Psoas muscle (tissue), 8 donors: ENCODE results near the gene LRRC36. TPM values are rescaled to one million over a fixed set of nuclear protein-coding genes. Genes with fewer than 3 reads are reported as not detected.

Experiments
- ATAC-seq, 4 donors: fragments of 200-7000 bp; cut with Tn5 transposase; one replicate each; pipeline ENCODE4 v1.9.1; 2020; ENCODE audit warnings: moderate library complexity in 3 of 4, mild to moderate bottlenecking in 2 of 4
- DNase-seq, 2 donors: peaks; one replicate each; pipeline ENCODE4 v3.0.0-alpha.2; 2020
- H3K27ac ChIP-seq: fragments of 200-600 bp; one replicate; pipeline ENCODE4 v1.8.0; 2022
- H3K27me3 ChIP-seq, 3 donors: fragments of 200-600 bp in 1 of 3; one replicate each; pipeline versions ENCODE4 v1.6.1 to v1.8.0; 2013 to 2022; ENCODE audit warnings: low read length in 2 of 3, mild to moderate bottlenecking in 2 of 3, moderate library complexity in 1 of 3; ENCODE audit not compliant: insufficient read depth in 3 of 3
- H3K36me3 ChIP-seq, 2 donors: fragments of 200-600 bp in 1 of 2; one replicate each; pipeline versions ENCODE4 v1.6.1 to v1.8.0; 2013 to 2022; ENCODE audit warnings: low read depth in 1 of 2, mild to moderate bottlenecking in 1 of 2, moderate library complexity in 1 of 2; ENCODE audit not compliant: insufficient read depth in 1 of 2
- H3K4me1 ChIP-seq: fragments of 200-600 bp; one replicate; pipeline ENCODE4 v1.8.0; 2022
- H3K4me3 ChIP-seq: fragments of 200-600 bp; one replicate; pipeline ENCODE4 v1.8.0; 2022; ENCODE audit warnings: mild to moderate bottlenecking
- H3K9me3 ChIP-seq: fragments of 200-600 bp; one replicate; pipeline ENCODE4 v1.8.0; 2022
- WGBS, 3 donors: extraction: QIAGEN DNeasy Blood & Tissue Kit; methylation state at CpG; one replicate each; pipeline versions ENCODE4 v1.1.6 to v1.1.7; 2013; 5-methylcytosine and 5-hydroxymethylcytosine counted together
- intact Hi-C, 2 donors: fragments of 100-400 bp; cut with DNase I; formaldehyde crosslinking; loops; one replicate each; pipeline versions ENCODE4 v1.11.0 to v1.14.2; 2022
- polyA plus RNA-seq, 3 donors: library from polyadenylated mRNA; stranded (reverse); fragments of 200-250 nt; gene quantifications; one replicate each; pipeline ENCODE4 v1.2.3, GENCODE V29; 2013
- total RNA-seq, 4 donors: library from RNA; stranded (reverse); fragmentation: NEBNext Ultra II Directional in 2 of 4; extraction: Animal tissue kit (Norgen Biotek cat#: 25700) in 2 of 4; gene quantifications; one replicate each; pipeline versions ENCODE4 v1.2.1 to v1.2.4, GENCODE V29; 2021 to 2023
- TF ChIP-seq, protein P1 (sequence below): fragments of 200-600 bp; IDR thresholded peaks from one replicate; pipeline ENCODE4 v1.8.0; 2022; ENCODE audit warnings: antibody characterized with exemption
- donor health status: healthy with polysubstance abuse.
- donor health status: DM: no; HTN: no; CAD: no; lungs with moderate emphysema.
- donor health status: Bipolar disorder and iron deficiency.
- donor health status: healthy.
- donor health status: DM: yes; HTN: yes; CAD: no.
- donor health status: DM: no; HTN: no; CAD: no.
- donor health status: DM: no; HTN: no; CAD: no.
- donor health status: DM: yes; HTN: yes; CAD: no.

LRRC36 gene
- total and polyA plus RNA-seq, 7 donors, result 0.06 to 0.25 (median 0.11) TPM; not detected in 4

DNA sequence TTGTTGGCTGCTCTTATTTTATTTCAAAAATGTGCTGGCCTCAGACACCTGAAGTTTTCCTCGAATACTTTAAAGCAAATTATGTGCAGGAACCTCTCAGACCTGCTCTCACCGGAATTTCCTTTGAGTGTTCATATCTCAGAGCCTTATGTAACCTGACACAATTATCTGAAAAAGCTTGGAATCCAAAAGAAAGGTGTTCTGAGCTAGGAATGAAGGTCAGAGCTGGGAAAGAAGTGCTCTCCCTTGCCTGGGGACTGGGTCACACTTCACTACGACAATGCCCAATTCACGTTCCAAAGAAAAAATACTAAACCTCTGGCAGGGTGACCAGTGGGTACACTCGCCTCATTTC lies 97.6 kb downstream of the LRRC36 start:
- no peaks in the 10 kb centered on the region for H3K4me1 ChIP-seq
- no peak overlapping the region for H3K4me3 ChIP-seq
- TF ChIP-seq, protein P1, sequence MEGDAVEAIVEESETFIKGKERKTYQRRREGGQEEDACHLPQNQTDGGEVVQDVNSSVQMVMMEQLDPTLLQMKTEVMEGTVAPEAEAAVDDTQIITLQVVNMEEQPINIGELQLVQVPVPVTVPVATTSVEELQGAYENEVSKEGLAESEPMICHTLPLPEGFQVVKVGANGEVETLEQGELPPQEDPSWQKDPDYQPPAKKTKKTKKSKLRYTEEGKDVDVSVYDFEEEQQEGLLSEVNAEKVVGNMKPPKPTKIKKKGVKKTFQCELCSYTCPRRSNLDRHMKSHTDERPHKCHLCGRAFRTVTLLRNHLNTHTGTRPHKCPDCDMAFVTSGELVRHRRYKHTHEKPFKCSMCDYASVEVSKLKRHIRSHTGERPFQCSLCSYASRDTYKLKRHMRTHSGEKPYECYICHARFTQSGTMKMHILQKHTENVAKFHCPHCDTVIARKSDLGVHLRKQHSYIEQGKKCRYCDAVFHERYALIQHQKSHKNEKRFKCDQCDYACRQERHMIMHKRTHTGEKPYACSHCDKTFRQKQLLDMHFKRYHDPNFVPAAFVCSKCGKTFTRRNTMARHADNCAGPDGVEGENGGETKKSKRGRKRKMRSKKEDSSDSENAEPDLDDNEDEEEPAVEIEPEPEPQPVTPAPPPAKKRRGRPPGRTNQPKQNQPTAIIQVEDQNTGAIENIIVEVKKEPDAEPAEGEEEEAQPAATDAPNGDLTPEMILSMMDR, result no peak
- ATAC-seq, result no peak
- no peaks in the 10 kb centered on the region for H3K36me3 ChIP-seq
- DNase-seq, result no peak
- H3K9me3 ChIP-seq, result no peaks in the 10 kb centered on the region
- WGBS, 3 donors, result 43 to 50% (median 44%) methylated on average over 5 of the region's 5 CpGs
- H3K27me3 ChIP-seq, result no peaks in the 10 kb centered on the region
- H3K27ac ChIP-seq, result no peak overlapping the region
- intact Hi-C loops, result no loop called here

DNA sequence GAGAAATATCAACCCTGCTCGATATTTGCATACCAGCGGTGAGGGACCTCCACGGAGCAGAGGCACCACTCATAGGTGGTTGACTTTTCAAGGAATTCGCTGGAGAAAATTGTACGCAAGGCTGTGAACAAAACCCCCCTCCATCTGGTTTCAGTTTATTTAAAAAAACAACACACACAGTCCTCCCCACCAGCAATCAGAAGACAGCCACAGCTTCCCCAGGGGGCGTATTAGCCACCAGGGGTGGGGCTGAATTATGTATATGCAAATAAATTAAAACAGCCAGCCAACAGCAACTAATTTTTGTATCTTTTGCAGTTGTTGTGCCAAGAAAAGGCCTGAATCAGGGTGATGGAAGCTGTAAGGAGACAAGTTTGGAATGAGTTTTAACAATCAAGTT lies 98.4 kb downstream of the LRRC36 start:
- no peaks in the 10 kb centered on the region for H3K27me3 ChIP-seq

DNA sequence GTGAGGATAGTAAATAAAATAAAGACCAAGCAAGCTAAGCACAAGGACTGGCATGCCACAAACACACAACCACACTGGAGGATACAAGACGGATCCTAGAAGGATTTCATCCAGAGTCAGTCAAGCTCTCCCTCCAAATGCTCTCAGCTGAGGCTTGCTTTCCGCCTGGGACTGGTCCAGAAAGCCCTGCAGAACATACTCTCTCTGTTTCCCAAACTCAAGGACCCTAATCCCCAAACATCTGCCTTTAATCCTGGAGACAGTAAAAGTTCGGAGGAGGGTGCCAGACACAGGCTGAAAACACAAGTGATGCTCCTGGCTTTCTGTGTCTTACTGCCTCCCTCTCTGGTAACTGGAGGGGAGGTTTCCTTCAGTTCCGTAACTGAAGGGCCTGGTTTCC lies 99.0 kb downstream of the LRRC36 start:
- TF ChIP-seq, protein P1, result no peak
- Histone ChIP-seq H3K27me3 (no peaks in the 10 kb centered on the region), H3K4me3 (no peak overlapping the region), H3K36me3 (no peaks in the 10 kb centered on the region), H3K4me1 (peaks cover 2% of the 10 kb centered on the region), H3K9me3 (no peaks in the 10 kb centered on the region), H3K27ac (no peak overlapping the region)
- intact Hi-C loops, result loop anchor here in 1 of 2 donors (5.0 kb wide), 1 partner anchor 87 kb away; no protein-coding TSS in a partner anchor
- DNase-seq (no peak), ATAC-seq (no peak)
- WGBS, 3 donors, result 65 to 73% (median 69%) methylated on average over 4 of the region's 4 CpGs

More for the DNA sequence above, 98.4 kb downstream of the LRRC36 start:
- intact Hi-C loops, result loop anchor here in 1 of 2 donors (5.0 kb wide), 1 partner anchor 87 kb away; no protein-coding TSS in a partner anchor
- Histone ChIP-seq H3K36me3 (no peaks in the 10 kb centered on the region), H3K4me1 (no peaks in the 10 kb centered on the region), H3K27ac (no peak overlapping the region), H3K4me3 (no peak overlapping the region), H3K9me3 (no peaks in the 10 kb centered on the region)
- WGBS, 3 donors, result 69 to 79% (median 72%) methylated on average over 6 of the region's 6 CpGs
- TF ChIP-seq, protein P1, result no peak
- ATAC-seq, result no peak
- no peak for DNase-seq

DNA sequence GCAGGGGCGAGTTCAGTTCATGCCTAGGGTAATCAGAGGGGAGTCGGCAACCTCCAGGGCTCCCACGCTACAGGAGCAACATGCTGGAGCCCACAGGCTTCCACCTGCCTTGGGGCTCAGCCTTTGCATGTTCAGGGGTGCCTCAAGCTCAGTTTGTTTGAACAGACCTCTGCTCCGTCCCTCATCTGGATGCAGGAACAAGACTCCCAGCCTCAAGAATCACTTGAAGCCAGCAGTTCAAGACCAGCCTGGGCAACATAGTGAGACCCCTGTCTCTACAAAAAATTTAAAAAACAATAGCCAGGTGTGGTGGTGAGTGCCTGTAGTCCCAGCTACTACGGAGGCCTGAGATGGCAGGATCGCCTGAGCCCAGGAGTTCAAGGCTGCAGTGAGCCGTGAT lies 99.4 kb downstream of the LRRC36 start:
- DNase-seq, result no peak
- Histone ChIP-seq H3K27ac (no peak overlapping the region), H3K27me3 (no peaks in the 10 kb centered on the region), H3K36me3 (no peaks in the 10 kb centered on the region), H3K4me3 (no peak overlapping the region), H3K9me3 (no peaks in the 10 kb centered on the region), H3K4me1 (peaks cover 4% of the 10 kb centered on the region)
- 84 to 91% (median 88%) methylated on average over 7 of the region's 7 CpGs for whole genome bisulfite sequencing, 3 donors
- intact Hi-C loops, result loop anchor here in 1 of 2 donors (5.0 kb wide), 1 partner anchor 86 kb away; no protein-coding TSS in a partner anchor
- no peak for ATAC-seq
- TF ChIP-seq, protein P1, result no peak

DNA sequence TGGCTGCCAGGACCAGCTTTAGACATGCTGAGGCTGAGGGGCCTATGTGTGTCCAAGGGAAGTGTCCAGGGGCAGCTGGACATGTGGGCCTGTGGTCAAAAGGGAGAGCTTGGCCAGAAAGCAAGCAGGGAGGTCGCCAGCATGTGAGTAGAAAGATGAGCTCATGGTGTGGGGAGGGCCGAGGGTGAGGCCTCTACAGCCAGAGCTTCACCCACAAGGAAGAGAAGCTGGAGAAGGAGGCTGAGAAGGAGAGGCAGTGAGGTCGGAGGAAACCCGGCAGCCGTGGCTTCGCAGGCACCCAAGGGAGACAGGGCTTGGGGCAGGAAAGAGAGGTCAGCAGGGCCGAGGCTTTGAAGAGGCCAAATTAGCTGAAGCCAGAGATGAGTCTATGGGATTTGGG lies 100.3 kb downstream of the LRRC36 start:
- 48 to 62% (median 49%) methylated on average over 7 of the region's 7 CpGs for WGBS, 3 donors
- ATAC-seq, result no peak
- Histone ChIP-seq H3K4me1 (peaks cover 6% of the 10 kb centered on the region), H3K36me3 (no peaks in the 10 kb centered on the region), H3K27me3 (no peaks in the 10 kb centered on the region), H3K27ac (no peak overlapping the region), H3K4me3 (no peak overlapping the region), H3K9me3 (no peaks in the 10 kb centered on the region)
- DNase-seq, result no peak
- intact Hi-C loops, result loop anchor here in 1 of 2 donors (5.0 kb wide), 1 partner anchor 85 kb away; no protein-coding TSS in a partner anchor
- TF ChIP-seq, protein P1, result no peak
